NCI-H187 treated with DMSO at 0.1 percent for 48 hours (cell line): Measurements from ENCODE around the gene EMC10.
A peak's percentile ranks its signal among the peaks of the same experiment; 100 is the strongest.

ENCODE experiments used
- DNase-seq: peaks from one replicate; lab custom pipeline; 2025; lab: John Stamatoyannopoulos, UW

Gene EMC10

DNA sequence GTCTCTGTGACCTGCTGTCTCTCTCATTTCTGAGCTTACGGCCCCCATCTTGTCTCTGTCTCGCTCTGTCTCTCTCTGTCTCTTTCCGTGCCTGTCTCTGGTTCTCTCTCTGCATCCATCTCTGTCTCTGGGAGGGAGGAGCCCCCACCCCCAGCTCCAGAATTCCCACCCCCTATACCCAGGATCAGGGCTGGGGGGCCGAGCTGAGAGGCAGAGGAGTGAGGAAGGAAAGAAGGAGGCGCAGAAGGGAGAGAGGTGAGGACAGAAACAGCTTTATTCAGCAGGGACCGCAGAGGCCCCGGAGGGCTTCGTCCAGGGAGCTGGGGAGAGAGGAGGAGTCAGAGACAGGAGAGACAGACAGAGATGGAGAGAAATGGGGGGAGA, 20.7 kb downstream of the EMC10 start:
- DNase-seq = no peak

DNA sequence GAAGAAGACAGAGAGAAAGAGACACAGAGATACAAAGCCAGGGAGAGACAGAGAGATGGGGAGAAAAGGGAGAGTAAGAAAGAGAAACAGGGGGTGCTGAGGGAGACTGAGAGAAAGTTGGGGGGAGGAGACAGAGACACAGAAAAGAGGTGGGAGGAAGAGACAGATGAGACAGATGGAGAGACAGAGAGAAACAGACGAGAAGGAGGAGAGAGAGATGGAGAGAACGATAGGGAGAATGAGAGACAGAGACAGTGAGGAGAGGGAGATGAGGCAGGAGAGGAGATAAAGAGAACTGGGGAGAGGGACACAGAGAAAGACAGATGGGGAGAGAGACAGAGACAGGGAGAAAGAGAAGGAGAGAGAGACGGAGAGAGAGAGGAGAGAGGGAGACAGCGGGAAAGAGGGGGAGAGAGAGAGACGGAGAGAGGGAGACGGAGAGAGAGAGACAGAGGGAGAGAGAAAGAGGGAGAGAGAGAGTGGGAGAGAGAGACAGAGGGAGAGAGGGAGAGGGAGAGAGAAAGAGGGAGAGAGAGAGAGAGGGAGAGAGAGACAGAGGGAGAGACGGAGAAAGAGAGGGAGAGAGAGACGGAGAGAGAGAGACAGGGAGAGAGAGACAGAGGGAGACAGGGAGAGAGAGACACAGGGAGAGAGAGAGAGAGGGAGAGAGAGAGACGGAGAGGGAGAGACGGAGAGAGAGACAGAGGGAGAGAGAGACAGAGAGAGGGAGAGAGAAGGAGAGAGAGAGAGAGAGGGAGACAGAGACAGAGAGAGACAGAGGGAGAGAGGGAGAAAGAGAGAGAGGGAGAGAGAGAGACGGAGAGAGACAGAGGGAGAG, 22.1 kb downstream of the EMC10 start:
- DNase-seq = no peak

DNA sequence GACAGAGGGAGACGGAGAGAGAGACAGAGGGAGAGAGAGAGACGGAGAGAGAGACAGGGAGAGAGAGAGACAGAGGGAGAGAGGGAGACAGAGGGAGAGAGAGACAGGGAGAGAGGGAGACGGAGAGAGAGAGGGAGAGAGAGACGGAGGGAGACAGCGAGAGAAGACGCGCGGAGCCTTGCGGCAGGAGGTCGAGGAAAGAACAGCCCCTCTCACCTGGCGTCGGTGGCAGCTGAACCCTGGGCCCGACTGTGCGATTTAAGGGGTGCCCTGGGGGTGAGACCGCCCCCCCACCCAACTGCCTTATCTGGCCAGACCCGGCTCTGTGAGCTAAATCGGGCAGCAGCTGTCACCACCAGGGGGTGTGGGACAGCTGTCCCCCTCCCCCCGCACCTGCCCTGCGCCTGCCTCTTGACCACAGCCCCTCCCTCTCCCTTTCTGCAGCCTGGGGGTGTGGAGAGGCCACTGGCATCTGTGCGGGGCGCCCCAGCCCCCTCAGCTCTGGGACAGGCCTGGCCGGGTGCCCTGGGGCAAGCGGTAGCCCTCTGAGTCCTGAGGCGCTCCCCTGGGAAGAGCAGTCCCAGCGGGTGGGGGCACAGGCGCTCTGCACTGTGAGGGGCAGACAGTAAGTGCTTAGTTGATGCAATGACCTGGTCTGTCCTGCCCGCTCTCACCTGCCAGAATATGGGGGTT, 23.9 kb downstream of the EMC10 start:
- DNase-seq = no peak

DNA sequence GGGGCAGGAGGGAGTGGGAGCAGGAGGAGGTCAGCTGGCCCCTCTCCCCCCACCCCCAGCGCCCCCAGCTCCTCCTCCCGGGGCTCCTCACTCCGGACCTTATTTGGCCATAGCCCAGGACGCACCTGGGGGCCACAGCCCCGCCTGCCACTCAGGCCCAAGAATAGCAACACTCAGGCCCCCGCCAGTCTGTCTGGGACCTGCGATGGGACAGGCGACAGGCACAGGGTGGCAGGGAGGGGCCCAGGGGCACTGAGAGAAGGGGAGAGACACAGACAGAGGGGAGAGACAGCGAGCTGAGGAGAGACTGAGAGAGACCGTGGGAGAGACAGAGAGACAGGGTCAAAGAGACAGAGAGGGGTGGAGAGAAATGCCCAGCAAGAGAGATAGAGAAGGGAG, 24.4 kb downstream of the EMC10 start:
- DNase-seq = no peak

DNA sequence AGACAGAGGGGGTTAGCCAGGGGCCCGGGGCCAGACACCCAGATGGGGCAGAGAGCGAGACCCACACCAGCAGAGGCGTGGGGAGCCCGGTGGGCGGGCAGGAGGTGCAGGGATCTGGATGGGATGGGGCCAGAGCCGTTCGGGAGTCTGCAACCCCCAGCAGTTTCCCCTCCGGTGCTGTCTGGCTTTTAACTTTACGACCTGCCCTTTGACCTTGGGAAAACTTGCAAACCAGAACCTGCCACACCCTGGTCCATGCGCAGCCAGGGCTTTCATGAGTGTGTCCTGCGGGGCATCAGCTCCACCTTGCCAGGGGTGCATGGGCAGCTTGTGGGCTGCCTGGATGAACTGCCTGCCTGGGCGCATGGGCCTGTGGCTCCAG, 24.9 kb downstream of the EMC10 start:
- no peak for DNase-seq

DNA sequence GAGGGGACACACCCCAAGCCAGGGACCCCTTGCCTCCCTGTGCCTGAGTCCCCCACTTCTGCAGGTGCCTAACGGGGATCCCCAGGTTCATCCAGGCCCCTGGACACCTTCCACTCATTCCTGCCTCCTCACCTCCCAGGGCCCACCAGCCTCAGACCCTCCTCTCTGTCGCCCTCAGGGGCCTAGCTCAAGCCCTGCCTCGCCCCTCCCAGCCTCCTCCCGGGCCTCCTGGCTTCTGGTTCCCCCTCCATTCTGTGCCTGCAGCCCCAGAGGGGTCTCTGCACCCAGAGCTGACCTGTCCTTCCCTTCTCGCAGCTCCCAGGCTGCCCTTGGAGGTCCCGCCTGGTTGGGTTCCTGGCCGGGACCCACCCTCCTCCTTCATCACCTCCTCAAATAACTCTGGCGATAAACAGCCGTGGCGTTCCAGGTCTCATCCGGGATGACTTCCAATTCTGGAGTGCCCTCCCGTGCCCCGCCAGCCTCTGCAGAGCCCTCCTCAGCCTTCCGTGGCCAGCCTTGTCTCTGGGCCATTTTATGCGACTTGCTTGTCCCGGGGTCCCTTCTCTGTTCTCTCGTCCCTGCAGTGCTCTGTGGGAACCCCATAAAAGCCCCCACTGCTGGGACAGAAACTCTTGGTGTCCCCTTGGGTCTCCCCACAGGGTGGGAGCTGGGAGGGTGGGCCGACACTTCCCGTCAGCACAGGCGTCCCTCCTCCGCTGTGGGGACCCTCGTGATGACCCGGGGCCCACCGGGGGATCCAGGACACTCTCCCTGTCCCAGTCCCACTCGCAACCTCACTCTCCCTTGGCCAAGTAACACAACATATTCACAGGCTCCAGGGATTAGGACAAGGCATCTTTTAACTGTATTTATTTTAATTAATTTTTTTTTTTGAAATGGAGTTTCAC, 25.5 kb downstream of the EMC10 start:
- no peak for DNase-seq

DNA sequence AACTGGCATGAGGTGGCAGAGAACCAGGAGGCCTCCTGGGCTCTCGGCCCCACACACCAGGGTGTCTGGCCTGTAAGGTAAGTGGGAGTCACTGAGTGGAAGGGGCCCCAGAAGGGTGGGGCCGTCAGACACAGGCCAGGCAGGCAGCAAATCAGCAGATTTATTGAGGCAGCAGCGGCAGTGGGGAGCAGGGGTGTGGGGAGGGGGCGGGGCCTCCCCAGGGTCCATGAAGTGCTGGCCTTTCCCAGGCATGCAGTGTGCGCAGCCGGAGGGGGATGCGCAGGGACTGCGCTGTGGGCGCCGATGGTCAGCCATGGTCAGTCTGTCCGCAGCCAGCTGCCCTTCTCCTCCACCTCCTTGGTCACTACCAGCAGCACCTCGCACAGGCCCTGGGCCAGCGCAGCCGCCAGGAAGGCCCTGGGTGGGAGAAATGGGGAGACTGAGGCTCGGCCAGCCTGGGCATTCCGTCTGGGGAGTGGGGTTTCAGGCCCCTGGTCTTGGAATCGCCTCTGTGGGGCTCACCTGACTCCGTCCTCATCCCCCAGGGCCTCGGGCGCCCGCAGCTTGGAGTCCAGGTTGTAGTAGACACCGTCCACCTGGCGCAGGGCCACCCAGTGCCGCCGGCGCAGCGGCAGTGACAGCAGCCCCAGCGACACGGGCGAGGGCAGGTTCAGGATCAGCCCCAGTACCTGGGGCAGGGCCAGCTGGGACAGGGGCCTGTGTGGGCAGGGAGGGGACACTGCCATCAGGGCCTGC, 29.7 kb downstream of the EMC10 start:
- no peak for DNase-seq

DNA sequence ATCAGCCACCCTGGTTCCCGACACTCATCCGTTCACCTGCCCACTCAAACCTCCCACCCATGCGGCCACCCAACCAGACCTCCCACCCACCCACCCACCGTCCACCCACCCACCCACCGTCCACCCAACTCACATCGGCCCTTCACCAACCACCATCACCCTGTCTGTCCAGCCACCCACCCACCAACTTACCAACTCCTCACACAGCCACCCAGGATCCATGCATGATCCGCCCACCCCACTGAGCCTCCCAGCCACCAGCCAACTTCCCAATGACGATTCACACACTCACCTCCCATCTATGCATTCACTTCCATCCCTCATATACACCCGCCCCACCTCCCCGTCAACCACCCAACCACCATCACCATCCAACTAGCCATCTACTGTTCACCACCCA, 30.4 kb downstream of the EMC10 start:
- DNase-seq = no peak

DNA sequence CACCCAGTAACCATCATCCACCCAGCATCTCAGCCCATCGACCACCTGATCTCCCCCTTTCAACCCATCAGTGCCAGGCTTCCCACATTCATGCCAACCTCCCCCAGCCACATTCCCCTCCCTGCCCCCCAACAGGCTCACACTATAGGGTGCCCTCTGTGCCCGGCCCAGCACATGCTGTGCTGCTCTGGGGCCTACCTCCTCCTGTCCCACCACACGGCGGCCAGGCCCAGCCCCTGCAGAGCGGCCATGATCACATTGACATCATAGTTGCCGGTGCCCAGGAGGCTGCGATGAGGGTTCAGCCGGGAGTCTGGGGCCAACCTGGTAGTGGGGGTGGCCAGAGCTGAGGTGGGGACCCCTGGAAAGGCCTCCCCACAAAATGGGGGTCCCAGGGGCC, 31.1 kb downstream of the EMC10 start:
- no peak for DNase-seq

DNA sequence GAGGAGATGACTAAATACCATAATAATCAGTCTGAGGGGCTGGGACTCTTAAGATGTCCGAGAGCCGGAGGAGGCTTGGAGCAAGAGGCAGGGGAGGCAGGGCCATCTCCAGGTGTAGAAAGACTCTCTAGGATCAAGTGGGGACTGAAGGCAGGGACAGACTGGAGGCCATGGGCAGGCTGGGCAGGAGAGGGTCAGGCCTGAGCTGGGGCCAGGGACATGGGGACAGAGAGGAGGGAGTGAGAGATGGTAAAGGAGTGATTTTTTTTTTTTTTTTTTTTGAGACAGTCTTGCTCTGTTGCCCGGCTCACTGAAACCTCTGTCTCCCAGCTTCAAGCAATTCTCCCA, 32.5 kb downstream of the EMC10 start:
- DNase-seq = no peak

DNA sequence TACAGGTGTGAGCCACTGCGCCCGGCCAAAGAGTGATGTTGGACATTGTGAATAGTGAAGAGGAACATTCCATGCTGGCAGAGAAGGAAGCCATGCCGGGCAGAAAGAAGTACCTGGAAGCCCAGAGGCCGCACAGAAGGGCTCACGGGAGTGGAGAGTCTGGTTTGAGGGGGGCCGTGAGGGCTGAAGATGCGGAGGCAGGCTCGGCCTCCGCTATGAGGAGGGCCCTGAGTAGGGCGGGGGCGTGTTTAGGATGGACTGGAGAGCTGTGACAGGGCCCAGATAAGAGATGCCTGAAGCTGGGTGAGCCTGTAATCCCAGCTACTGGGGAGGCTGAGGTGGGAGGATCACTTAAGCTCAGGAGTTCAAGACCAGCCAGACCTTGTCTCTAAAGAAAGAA, 33.1 kb downstream of the EMC10 start:
- no peak for DNase-seq

DNA sequence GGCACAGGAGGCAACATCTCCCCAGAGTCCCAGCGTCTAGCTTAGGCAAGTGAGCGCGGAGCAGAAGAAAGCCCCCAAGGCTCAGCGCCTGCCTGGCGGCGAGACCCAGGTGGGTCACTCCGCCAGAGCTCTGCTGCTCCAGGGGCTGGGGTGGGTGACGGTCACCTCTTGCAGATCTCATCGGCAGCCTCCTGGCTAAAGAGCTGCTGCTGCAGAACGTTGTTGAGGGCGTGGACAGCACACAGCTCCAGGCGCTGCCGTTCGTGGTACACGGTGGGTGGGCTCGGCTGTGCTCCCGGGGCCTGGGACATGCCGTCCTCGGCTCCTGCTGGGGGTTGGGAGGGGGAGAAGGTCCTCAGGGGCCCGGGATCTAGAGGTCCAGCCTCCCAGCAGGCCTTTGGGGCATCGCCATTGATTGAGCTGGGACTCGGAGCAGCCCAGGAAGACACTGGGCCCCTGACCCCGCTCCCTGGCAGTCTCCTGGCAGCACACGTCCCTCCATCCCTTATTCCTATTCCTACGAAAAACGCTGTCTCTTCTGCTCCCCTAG, 33.9 kb downstream of the EMC10 start:
- DNase-seq = no peak

DNA sequence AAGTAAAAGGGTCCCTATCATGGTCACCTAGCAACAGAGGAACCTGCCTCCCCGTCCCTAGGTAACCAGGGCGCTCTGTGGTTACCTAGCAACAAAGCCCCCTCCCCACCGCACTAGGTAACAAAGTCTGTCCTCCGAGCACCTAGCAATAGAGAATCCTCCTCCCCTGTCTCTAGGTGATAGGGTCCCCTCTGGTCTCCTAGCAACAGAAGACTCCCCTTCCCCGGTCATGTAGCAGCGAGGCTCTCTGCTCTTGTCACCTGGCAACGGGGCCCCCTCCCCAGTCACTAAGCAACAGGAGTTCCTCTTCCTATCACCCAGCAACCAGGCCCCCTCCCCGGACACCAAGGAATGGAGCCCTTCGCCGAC, 34.4 kb downstream of the EMC10 start:
- DNase-seq = peak; percentile 48

DNA sequence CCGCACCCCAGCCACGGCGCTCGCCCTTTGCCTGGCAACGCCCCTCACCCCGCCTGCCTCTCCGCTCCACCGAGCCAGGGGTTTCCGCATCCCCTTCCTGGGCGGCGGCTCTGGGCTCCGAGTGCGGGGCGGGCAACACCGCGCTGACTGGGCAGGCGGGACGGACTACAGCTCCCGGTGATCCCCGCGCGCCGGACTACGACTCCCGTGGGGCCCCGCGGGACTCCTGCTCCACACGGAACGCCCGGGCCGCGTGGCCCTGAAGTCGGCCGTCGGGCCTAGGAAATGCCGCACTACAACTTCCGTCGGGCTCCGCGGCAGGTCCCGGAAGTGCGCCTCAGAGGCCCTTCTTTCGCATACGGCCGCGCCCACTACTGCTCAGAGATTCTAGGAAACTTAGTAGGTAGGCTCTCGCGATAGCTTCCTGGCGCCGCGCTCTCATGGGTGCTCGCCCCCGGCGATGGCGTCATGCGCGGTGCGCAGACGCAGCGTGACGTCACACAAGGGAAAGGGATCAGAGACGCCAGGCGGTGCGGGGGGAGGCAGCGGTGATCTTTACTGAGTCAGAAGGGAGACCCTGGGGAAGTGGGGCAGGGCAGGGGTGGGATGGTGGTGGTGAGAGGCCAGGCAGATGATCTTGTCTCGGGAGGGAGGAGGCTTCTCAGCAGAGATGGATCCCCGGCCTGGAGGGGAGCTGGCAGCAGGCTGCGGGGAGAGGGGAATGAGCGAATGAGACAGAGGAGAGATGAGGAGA, 34.9 kb downstream of the EMC10 start, which contains the start of gene JOSD2:
JOSD2 (minus strand) TSS at position 123 of the 754 bp plus-strand sequence. CDS start 760 bp downstream, outside the sequence.
- peak; percentile 90 for DNase-seq

DNA sequence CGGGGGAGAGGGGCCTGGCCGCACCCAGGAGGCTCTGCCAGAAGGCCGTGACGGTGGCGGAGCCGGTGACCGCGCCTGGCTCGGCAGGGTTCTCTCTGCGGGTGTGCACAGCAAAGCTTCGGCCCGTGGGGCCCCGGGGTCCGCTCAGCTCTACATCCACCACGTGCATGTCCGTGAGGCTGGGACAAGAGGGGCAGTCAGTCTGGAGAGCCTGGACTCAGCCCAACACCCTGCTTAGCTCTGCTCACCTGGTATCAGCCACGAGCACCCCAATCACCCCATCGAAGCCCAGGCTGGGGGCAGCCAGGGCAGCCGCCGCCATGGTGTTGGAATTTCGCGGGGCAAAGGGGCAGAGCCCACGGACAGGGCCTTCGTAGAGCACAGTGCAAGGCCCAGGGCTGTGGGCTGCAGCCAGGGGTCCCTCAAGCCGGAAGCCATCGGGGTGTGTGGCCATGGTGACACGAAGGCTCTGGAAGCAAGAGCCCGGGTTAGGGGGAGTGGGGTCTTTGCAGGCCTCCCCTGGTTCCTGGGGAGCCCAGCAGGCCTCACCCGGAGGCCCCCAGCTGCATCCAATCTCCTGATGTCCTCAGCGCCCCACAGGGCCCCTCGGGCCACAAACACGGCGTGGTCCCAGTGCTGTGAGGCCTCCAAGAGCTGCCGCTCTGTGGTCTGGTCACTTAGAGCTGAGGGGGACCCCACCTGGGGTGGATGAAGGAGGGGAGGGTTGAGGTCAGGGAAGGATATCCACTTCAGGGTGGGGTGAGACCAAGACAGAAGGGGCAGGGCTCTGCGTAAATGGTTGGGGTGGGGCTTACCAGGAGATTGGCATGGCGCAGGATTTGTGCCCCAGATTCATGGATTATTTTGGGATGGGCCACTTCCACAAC, 36.0 kb downstream of the EMC10 start:
- DNase-seq = no peak

DNA sequence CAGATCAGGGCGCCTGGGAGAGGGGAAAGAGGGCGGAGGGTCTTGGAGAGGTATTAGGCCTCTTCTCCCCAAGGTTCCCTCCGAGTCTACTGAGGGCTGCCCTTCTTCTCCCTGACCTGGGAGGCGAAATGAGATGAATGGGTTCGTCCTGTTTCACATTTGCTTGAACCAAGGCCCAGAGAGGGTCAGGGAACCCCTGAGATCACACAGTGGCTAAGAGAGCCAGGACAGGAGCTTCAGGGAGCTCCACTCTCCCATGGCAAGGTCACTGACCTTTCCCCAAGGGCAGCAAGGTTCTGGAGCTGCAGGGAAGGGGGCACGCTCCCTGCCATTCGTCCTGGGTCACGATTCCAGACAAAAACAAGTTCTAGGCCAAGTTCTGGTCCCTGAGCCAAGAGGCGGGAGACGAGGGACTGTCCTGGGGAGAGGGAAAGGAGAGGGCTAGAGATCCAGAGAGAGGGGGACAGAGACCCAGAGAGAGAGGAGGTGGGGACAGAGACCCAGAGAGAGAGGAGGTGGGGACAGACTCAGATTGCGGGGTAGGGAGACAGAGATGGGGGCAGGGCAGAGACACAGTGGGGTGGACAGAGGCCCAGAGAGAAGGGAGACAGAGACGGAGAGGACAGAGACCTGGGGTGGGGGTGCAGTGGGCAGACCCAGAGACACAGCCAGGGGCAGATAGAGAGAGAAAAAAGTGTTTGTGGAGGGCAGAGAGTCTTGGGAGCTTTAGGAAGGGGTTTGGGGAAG, 36.9 kb downstream of the EMC10 start:
- no peak for DNase-seq

DNA sequence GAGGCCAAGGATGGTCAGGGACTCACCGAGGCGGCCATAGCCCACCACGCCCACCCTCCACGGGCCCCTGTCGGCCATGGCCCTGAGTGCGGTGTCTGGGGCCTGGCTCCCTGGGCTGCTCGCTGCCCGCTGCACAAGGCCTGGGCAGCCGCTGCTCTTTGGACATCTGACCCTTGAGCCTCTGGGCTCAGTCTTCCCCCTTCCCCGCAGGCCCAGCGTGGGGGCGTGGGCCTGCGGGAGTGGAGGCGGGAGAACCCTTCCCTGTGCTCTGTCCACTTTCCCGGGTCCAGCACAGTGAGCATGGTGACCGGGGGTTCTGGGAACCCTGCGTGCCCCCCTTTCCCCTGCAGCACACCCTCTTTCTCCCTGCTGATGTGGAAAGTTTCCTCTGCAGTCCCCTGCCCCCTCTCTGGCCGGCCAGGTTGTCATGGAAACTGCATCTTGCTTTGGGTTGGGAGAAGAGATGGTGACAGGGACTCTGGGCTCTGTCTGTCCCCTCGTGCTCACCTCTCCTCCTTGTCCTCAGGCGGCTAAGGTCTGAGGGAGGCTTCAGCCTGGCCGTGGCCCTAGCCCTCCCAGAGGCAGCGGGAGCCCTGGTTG, 37.5 kb downstream of the EMC10 start, which contains the start of gene ASPDH:
ASPDH (minus strand) TSS at position 168 of the 600 bp plus-strand sequence; CDS start at position 78, 90 bp downstream.
- no peak for DNase-seq

DNA sequence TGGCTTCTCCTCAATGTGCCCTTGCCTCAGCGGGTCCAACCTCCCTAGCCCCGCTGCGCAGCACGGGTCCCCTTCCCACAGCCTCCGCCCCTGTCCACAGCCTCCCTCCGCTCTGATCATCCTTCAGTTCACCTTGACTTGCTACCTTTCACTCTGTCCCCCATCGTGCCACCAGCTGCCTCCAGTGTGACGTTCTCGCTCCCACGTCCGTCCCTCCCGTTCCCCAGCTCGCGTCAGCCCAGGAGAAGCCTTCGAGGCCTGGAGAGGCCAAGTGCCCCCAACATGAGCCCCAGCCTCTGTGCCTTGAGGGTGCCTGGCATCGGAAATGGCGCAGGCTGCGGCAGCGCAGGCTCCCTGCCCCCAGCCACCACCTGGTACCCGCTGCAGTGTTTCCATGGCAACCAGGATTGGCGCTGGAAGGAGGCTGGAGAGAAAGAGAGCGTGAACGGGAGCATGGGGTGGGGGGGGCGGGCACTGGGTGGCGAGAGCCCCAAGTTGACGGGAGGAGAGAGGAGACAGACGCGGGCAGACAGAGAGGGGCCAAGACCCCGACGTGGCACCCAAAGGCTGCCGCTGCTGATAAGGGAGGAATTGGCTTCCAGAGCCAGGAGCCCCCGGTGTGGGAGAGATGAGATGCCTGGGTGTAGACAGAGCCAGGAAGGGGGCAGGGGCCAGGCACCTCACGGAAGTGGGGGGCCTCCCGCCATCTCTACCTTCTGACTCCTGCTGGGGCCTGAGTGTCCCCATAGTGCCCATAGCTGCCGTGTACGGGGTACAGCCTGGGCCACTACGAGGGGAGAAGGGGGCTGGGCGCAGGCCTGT, 38.2 kb downstream of the EMC10 start:
- no peak for DNase-seq
